ENCODE measurements around the gene RSPH4A. TPM values are rescaled to one million over a fixed set of nuclear protein-coding genes. Genes with fewer than 3 reads are reported as not detected.

Gene RSPH4A
- total RNA-seq, 2 donors from 2014 or later: 0.27 to 0.31 TPM

Other genes with a start within 250 kb of the RSPH4A start
- gene DSE, start 245.5 kb upstream of the RSPH4A start, total RNA-seq: 10 to 100 TPM in 1 of 2 donors, 1 to 10 TPM in 1; 8.0 to 10.9 TPM
- 1 to 10 TPM in 1 of 2 donors, under 1 TPM in 1; 0.61 to 4.2 TPM for gene CALHM6, start 155.1 kb upstream of the RSPH4A start, total RNA-seq
- under 1 TPM; 0.18 to 0.64 TPM for gene CALHM5, start 104.8 kb upstream of the RSPH4A start, total RNA-seq
- not detected for gene TRAPPC3L, start 70.8 kb upstream of the RSPH4A start, total RNA-seq
- gene CALHM4, start 62.7 kb upstream of the RSPH4A start, total RNA-seq: not detected
- 10 to 100 TPM; 29.1 to 29.5 TPM for gene RWDD1, start 45.0 kb upstream of the RSPH4A start, total RNA-seq
- 10 to 100 TPM; 10.3 to 12.0 TPM for gene ZUP1, start 52.3 kb downstream of the RSPH4A start, total RNA-seq
- 1 to 10 TPM; 4.4 to 6.0 TPM for gene KPNA5, start 64.7 kb downstream of the RSPH4A start, total RNA-seq
- under 1 TPM; 0.75 to 0.85 TPM for gene FAM162B, start 149.2 kb downstream of the RSPH4A start, total RNA-seq
- not detected for gene GPRC6A, start 212.6 kb downstream of the RSPH4A start, total RNA-seq